HepG2 (cell line): ENCODE measurements around the gene APCDD1L. TPM values are rescaled to one million over a fixed set of nuclear protein-coding genes. Genes with fewer than 3 reads are reported as not detected.
A peak's percentile ranks its signal among the peaks of the same experiment; 100 is the strongest.

Source experiments
- ATAC-seq: fragments of 200-7000 bp; cut with Tn5 transposase; 3 replicates; pipeline ENCODE4 v1.9.1; 2020; ENCODE audit warnings: mild to moderate bottlenecking, moderate library complexity
- BruUV-seq: library from RNA; stranded (reverse); fragments of 400-500 nt; replicated peaks from 2 replicates; lab custom pipeline; 2021; lab: Mats Ljungman, UMichigan
- CTCF ChIA-PET: fragments of 300-600 bp; formaldehyde crosslinking; extraction: SDS; loops from one replicate; lab custom pipeline; 2021; ENCODE audit warnings: low total read pairs, inconsistent platforms, low intra/inter-chr PET ratio; lab: Yijun Ruan, JAX
- POLR2A ChIA-PET: fragments of 350-600 bp; sonication (Branson Sonifier 250); formaldehyde crosslinking; loops from one replicate; lab custom pipeline; 2020; ENCODE audit warnings: antibody characterized with exemption, inconsistent platforms; lab: Yijun Ruan, JAX
- DNase-seq: peaks from one replicate; pipeline ENCODE4 v3.0.0-alpha.2; 2015; ENCODE audit warnings: low spot score
- FAIRE-seq: peaks from 3 replicates; lab custom pipeline; 2011; peaks lifted over from hg19 to GRCh38; lab: Jason Lieb, UNC
- H2AFZ ChIP-seq: one replicate; pipeline ENCODE4 v1.6.1; 2011; ENCODE audit warnings: low read length, inconsistent platforms
- H3K27ac ChIP-seq: fragments of 300-600 bp; 3 replicates; pipeline ENCODE4 v1.8.0; 2011; ENCODE audit warnings: mixed run types, mild to moderate bottlenecking, mixed read lengths, low read length, inconsistent platforms; ENCODE audit not compliant: insufficient read depth; ENCODE audit errors: extremely low read length
- H3K27me3 ChIP-seq, 2 experiments: fragments of 200-600 bp in 1 of 2; 2 replicates in 1 of 2; 3 replicates in 1 of 2; pipeline versions ENCODE4 v1.6.0 to v1.8.0; 2011; ENCODE audit warnings: low read length in 2 of 2, mild to moderate bottlenecking in 2 of 2, moderate library complexity in 2 of 2, inconsistent platforms in 1 of 2; ENCODE audit not compliant: insufficient read depth in 2 of 2, control insufficient read depth in 1 of 2
- H3K36me3 ChIP-seq, 2 experiments: fragments of 200-600 bp in 1 of 2; replicated peaks in 1 of 2; 2 replicates in 1 of 2; 3 replicates in 1 of 2; pipeline versions ENCODE4 v1.5.1 to v1.8.0; 2011; ENCODE audit warnings: low read length in 2 of 2, inconsistent platforms in 1 of 2; ENCODE audit not compliant: insufficient read depth in 2 of 2, control insufficient read depth in 1 of 2
- H3K4me1 ChIP-seq: 2 replicates; pipeline ENCODE4 v1.5.1; 2012; ENCODE audit warnings: low read length, inconsistent platforms; ENCODE audit not compliant: insufficient read depth
- H3K4me2 ChIP-seq: 2 replicates; pipeline ENCODE4 v1.6.0; 2011; ENCODE audit warnings: low read depth, low read length, inconsistent platforms
- H3K4me3 ChIP-seq, 3 experiments: fragments of 200-600 bp in 1 of 3; sonication (generic), shearing (Covaris generic) in 1 of 3; replicated peaks in 1 of 3; 2 replicates each; pipeline ENCODE4 v1.5.1; 2011 to 2016; ENCODE audit warnings: low read length in 3 of 3, inconsistent platforms in 2 of 3, low read depth in 2 of 3, mild to moderate bottlenecking in 2 of 3, control low read depth in 1 of 3, mixed read lengths in 1 of 3; ENCODE audit not compliant: insufficient read depth in 1 of 3
- H3K79me2 ChIP-seq: one replicate; pipeline ENCODE4 v1.6.1; 2011; ENCODE audit warnings: low read length, inconsistent platforms; ENCODE audit not compliant: insufficient read depth
- H3K9ac ChIP-seq: 2 replicates; pipeline ENCODE4 v1.6.0; 2011; ENCODE audit warnings: mild to moderate bottlenecking, low read depth, low read length, inconsistent platforms; ENCODE audit not compliant: insufficient read depth
- H3K9me3 ChIP-seq: 2 replicates; pipeline ENCODE4 v1.5.1; 2012; ENCODE audit warnings: mild to moderate bottlenecking, low read length
- H4K20me1 ChIP-seq: 2 replicates; pipeline ENCODE4 v1.6.0; 2011; ENCODE audit warnings: inconsistent platforms, mild to moderate bottlenecking, low read length, moderate library complexity; ENCODE audit not compliant: insufficient read depth
- CBX2 ChIP-seq, 2 experiments: fragments of 200-600 bp in 1 of 2; sonication (generic); formaldehyde crosslinking in 1 of 2; IDR thresholded peaks; 2 replicates each; pipeline versions ENCODE4 v1.7.0 to v1.8.1; 2018 to 2022; ENCODE audit warnings: low read depth in 2 of 2, low read length in 1 of 2, mild to moderate bottlenecking in 1 of 2, missing genetic modification reagents in 1 of 2
- CCDC6 ChIP-seq: sonication (generic); formaldehyde crosslinking; IDR thresholded peaks from 2 replicates; pipeline ENCODE4 v1.8.1; 2022; ENCODE audit warnings: mild to moderate bottlenecking, missing genetic modification reagents, moderate library complexity
- HCFC1 ChIP-seq: fragments of 150-350 bp; IDR thresholded peaks from 2 replicates; pipeline ENCODE4 v1.6.1; 2014; ENCODE audit warnings: low read depth, low read length
- HMG20A ChIP-seq: IDR thresholded peaks from 2 replicates; pipeline ENCODE4 v1.6.1; 2016; ENCODE audit warnings: borderline replicate concordance
- HMGA1 ChIP-seq: sonication (generic); formaldehyde crosslinking; conservative IDR thresholded peaks from 2 replicates; pipeline ENCODE4 v1.4.0; 2020; ENCODE audit warnings: missing genetic modification reagents
- HNRNPK ChIP-seq: fragments of 200-400 bp; formaldehyde crosslinking; IDR thresholded peaks from 2 replicates; pipeline ENCODE4 v1.6.1; 2018; ENCODE audit warnings: low read length, low read depth, moderate library complexity, mild to moderate bottlenecking; ENCODE audit not compliant: poor library complexity, severe bottlenecking
- PCBP2 ChIP-seq: fragments of 200-400 bp; formaldehyde crosslinking; optimal IDR thresholded peaks from 2 replicates; pipeline ENCODE3; 2018; ENCODE audit warnings: low read length, low read depth; ENCODE audit not compliant: poor library complexity, severe bottlenecking
- ZKSCAN1 ChIP-seq: fragments of 150-350 bp; IDR thresholded peaks from 2 replicates; pipeline ENCODE4 v1.6.1; 2014; ENCODE audit warnings: low read length
- ZNF530 ChIP-seq: sonication (generic); formaldehyde crosslinking; IDR thresholded peaks from 2 replicates; pipeline ENCODE4 v1.5.0; 2020; ENCODE audit warnings: low read depth, mild to moderate bottlenecking, missing genetic modification reagents
- ZNF543 ChIP-seq: sonication (generic); formaldehyde crosslinking; IDR thresholded peaks from 2 replicates; pipeline ENCODE4 v1.4.0; 2020; ENCODE audit warnings: mild to moderate bottlenecking, missing genetic modification reagents
- ZNF605 ChIP-seq: sonication (generic); formaldehyde crosslinking; IDR thresholded peaks from 2 replicates; pipeline ENCODE4 v1.8.0; 2022; ENCODE audit warnings: mild to moderate bottlenecking, missing genetic modification reagents
- whole genome bisulfite sequencing: methylation state at CpG from one replicate; pipeline ENCODE4 v1.1.6; 2017; ENCODE audit warnings: low lambda C conversion rate; 5-methylcytosine and 5-hydroxymethylcytosine counted together
- in situ Hi-C: cut with HindIII; loops from 2 replicates; pipeline ENCODE4 v1.10.0; 2017; ENCODE audit warnings: low pct_unique_long_range_greater_than_20kb; ENCODE audit not compliant: extremely low pct_ligation_motif_present
- intact Hi-C: fragments of 100-400 bp; cut with micrococcal nuclease; formaldehyde crosslinking; loops from one replicate; pipeline ENCODE4 v1.10.0; 2022; ENCODE audit not compliant: unreplicated experiment
- polyA plus RNA-seq, 8 experiments: library from polyadenylated mRNA; depleted of rRNA in 3 of 8; stranded (reverse) in 7 of 8; unstranded in 1 of 8; fragments of >200 nt; fragmentation: Illumina TruSeq in 4 of 8; extraction: Trizol in 4 of 8; gene quantifications; 2 replicates each; pipeline versions ENCODE4 v1.2.1 to v1.2.3, GENCODE V29; 2011 to 2016; ENCODE audit warnings: low read depth in 4 of 8, missing spikeins in 1 of 8, mixed read lengths in 1 of 8; ENCODE audit not compliant: insufficient read depth in 1 of 8
- total RNA-seq, 5 experiments: library from RNA; depleted of rRNA; stranded (reverse); fragments of >200 nt; fragmentation: Illumina TruSeq; extraction: Trizol; gene quantifications; 2 replicates each; pipeline ENCODE4 v1.2.3, GENCODE V29; 2016; ENCODE audit warnings: low read depth in 1 of 5
- TF ChIP-seq, protein P1 (sequence below): sonication (generic); formaldehyde crosslinking; IDR thresholded peaks from 2 replicates; pipeline ENCODE4 v1.4.0; 2020; ENCODE audit warnings: missing genetic modification reagents

Gene APCDD1L
- total and polyA plus RNA-seq, 2 of the 13 experiments (the other 11 are each of a cell fraction or from before 2014, with no cell fraction given): not detected

DNA sequence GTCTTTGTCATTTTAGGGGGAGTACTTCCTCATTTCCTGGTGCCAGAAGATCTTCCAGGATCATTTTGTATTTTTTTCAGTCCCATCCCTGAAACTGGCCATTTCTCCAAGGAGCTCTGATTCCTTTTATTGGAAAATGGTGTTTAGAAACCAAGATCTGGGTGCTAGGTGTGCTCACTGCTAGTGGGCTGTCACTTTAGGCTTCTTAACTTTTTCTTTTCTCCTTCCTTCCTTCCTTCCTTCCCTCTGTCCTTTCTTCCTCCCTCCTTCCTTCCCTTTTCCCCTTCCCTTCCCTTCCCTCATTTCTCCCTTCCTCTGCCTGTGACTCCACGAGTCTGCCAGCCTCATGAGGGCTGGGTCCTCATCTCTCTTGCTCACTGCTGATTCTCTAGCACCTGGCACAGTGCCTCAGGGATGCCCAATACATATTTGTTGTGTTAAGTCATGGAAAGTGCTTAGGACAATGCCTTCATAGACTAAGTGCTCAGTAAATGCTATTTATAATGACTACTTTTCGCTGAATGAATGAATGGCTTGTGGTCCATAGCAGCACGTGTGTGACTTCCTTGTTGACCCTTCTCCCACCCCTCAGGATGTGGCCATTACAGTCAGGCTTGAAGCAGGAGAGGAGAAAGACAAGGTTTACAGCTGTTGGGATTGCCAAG lies 36.9 kb downstream of the APCDD1L start:
- BruUV-seq: no TSS peak
- Histone ChIP-seq H3K4me2 (no peak overlapping the region), H3K27me3 (peaks cover 0 to 21% of the 10 kb centered on the region in 2 experiments; a peak in 1 of 5 replicates), H4K20me1 (no peaks in the 10 kb centered on the region), H3K9me3 (peaks cover 5% of the 10 kb centered on the region; the same call in 1 of the 2 replicates), H3K36me3 (no peaks in the 10 kb centered on the region), H3K9ac (no peak overlapping the region), H2AFZ (no peak overlapping the region), H3K79me2 (no peaks in the 10 kb centered on the region), H3K27ac (no peak overlapping the region), H3K4me1 (no peaks in the 10 kb centered on the region), H3K4me3 (no peak overlapping the region)
- in situ Hi-C loops: no loop called here
- FAIRE-seq (no peak), DNase-seq (no peak), ATAC-seq (no peak)
- ChIA-PET CTCF (no interaction called here), POLR2A (no interaction called here)
- 2% methylated on average over 3 of the region's 3 CpGs for WGBS
- peak; percentile 69 for TF ChIP-seq PCBP2
- peak; percentile 66; the same call in 1 of the 2 replicates for TF ChIP-seq ZNF605 (CRISPR knock-in tag)
- TF ChIP-seq CCDC6: no peak
- TF ChIP-seq HNRNPK: peak; percentile 69
- intact Hi-C loops: no loop called here

DNA sequence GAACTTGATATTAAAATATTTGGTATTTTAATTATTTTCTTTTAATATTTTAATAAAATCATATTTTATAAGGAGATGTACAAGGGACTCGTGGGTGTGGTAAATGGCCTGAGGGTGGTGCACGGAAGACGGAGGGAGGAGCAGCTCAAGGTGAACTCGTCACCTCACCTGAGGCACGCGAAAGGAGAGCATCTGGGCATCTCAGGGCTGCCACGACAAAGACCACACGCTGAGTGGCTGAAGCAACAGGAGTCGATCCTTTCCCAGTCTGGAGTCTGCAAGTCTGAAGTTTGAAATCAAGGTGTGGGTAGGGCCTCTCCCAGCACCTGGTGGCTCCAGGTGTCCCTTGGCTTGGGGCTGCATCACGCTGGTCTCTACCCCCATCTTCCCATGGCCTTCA lies 39.7 kb downstream of the APCDD1L start:
- H4K20me1 ChIP-seq: no peaks in the 10 kb centered on the region
- no peaks in the 10 kb centered on the region for H3K36me3 ChIP-seq
- H2AFZ ChIP-seq: no peak overlapping the region
- no peak for DNase-seq
- peaks cover 5% of the 10 kb centered on the region; the same call in 1 of the 2 replicates for H3K9me3 ChIP-seq
- ATAC-seq: no peak
- no peak overlapping the region for H3K9ac ChIP-seq
- ChIA-PET POLR2A (no interaction called here), CTCF (no interaction called here)
- no peak for FAIRE-seq
- H3K4me1 ChIP-seq: no peaks in the 10 kb centered on the region
- 52% methylated on average over 10 of the region's 10 CpGs for WGBS
- intact Hi-C loops: no loop called here
- no peak overlapping the region for H3K4me2 ChIP-seq
- in situ Hi-C loops: no loop called here
- H3K4me3 ChIP-seq: no peak overlapping the region
- BruUV-seq: no TSS peak
- H3K79me2 ChIP-seq: no peaks in the 10 kb centered on the region
- H3K27me3 ChIP-seq: peaks cover 0 to 14% of the 10 kb centered on the region in 2 experiments; a peak in 3 of 5 replicates
- H3K27ac ChIP-seq: no peak overlapping the region
- TF ChIP-seq, protein P1, sequence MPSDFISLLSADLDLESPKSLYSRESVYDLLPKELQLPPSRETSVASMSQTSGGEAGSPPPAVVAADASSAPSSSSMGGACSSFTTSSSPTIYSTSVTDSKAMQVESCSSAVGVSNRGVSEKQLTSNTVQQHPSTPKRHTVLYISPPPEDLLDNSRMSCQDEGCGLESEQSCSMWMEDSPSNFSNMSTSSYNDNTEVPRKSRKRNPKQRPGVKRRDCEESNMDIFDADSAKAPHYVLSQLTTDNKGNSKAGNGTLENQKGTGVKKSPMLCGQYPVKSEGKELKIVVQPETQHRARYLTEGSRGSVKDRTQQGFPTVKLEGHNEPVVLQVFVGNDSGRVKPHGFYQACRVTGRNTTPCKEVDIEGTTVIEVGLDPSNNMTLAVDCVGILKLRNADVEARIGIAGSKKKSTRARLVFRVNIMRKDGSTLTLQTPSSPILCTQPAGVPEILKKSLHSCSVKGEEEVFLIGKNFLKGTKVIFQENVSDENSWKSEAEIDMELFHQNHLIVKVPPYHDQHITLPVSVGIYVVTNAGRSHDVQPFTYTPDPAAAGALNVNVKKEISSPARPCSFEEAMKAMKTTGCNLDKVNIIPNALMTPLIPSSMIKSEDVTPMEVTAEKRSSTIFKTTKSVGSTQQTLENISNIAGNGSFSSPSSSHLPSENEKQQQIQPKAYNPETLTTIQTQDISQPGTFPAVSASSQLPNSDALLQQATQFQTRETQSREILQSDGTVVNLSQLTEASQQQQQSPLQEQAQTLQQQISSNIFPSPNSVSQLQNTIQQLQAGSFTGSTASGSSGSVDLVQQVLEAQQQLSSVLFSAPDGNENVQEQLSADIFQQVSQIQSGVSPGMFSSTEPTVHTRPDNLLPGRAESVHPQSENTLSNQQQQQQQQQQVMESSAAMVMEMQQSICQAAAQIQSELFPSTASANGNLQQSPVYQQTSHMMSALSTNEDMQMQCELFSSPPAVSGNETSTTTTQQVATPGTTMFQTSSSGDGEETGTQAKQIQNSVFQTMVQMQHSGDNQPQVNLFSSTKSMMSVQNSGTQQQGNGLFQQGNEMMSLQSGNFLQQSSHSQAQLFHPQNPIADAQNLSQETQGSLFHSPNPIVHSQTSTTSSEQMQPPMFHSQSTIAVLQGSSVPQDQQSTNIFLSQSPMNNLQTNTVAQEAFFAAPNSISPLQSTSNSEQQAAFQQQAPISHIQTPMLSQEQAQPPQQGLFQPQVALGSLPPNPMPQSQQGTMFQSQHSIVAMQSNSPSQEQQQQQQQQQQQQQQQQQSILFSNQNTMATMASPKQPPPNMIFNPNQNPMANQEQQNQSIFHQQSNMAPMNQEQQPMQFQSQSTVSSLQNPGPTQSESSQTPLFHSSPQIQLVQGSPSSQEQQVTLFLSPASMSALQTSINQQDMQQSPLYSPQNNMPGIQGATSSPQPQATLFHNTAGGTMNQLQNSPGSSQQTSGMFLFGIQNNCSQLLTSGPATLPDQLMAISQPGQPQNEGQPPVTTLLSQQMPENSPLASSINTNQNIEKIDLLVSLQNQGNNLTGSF (CRISPR knock-in tag): no peak
- no peak for TF ChIP-seq ZNF530 (CRISPR knock-in tag)
- no peak for TF ChIP-seq ZKSCAN1
- TF ChIP-seq HCFC1: no peak
- no peak for TF ChIP-seq ZNF543 (CRISPR knock-in tag)
- no peak for TF ChIP-seq HMGA1 (CRISPR knock-in tag)
- TF ChIP-seq CBX2 (IDR thresholded peaks at IDR 0.05; ENCODE audit: low read depth, low read length): no peak
- TF ChIP-seq CBX2 (CRISPR knock-in tag; IDR thresholded peaks at IDR 0.05; ENCODE audit: low read depth): no peak
- no peak for TF ChIP-seq HMG20A (CRISPR knock-in tag)
